GM13977 (cell line): ENCODE results near the gene KEAP1.

Experiments used
- DNase-seq: peaks from one replicate; pipeline ENCODE4 v3.0.0; 2012; ENCODE audit warnings: low spot score
- in situ Hi-C: fragments of 300-500 bp; cut with MboI; formaldehyde crosslinking; loops from one replicate; pipeline ENCODE4 v1.12.0; 2022; ENCODE audit warnings: low sequenced_read_pairs, low pct_unique_long_range_greater_than_20kb, mixed read lengths, inconsistent platforms; ENCODE audit not compliant: unreplicated experiment
- TF ChIP-seq, protein P1 (sequence below): IDR thresholded peaks from 2 replicates; pipeline ENCODE4 v1.5.1; 2012; ENCODE audit warnings: mild to moderate bottlenecking, control low read depth; ENCODE audit not compliant: insufficient read depth; ENCODE audit errors: extremely low read depth, missing control alignments

Gene KEAP1

GRCh38 chr19:10499550-10500246 lies 3.5 kb downstream of the KEAP1 start:
- in situ Hi-C loops = no loop called here

GRCh38 chr19:10497371-10497770 lies 5.8 kb downstream of the KEAP1 start:
- TF ChIP-seq, protein P1, sequence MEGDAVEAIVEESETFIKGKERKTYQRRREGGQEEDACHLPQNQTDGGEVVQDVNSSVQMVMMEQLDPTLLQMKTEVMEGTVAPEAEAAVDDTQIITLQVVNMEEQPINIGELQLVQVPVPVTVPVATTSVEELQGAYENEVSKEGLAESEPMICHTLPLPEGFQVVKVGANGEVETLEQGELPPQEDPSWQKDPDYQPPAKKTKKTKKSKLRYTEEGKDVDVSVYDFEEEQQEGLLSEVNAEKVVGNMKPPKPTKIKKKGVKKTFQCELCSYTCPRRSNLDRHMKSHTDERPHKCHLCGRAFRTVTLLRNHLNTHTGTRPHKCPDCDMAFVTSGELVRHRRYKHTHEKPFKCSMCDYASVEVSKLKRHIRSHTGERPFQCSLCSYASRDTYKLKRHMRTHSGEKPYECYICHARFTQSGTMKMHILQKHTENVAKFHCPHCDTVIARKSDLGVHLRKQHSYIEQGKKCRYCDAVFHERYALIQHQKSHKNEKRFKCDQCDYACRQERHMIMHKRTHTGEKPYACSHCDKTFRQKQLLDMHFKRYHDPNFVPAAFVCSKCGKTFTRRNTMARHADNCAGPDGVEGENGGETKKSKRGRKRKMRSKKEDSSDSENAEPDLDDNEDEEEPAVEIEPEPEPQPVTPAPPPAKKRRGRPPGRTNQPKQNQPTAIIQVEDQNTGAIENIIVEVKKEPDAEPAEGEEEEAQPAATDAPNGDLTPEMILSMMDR = no peak
- DNase-seq = peak; percentile 7
- in situ Hi-C loops = no loop called here

More at GRCh38 chr19:10499550-10500246, 3.5 kb downstream of the KEAP1 start:
- TF ChIP-seq, protein P1 = no peak
- DNase-seq = peak; percentile 9

GRCh38 chr19:10491472-10492047 lies 11.6 kb downstream of the KEAP1 start:
- in situ Hi-C loops = no loop called here
- TF ChIP-seq, protein P1 = no peak
- DNase-seq = no peak

DNA sequence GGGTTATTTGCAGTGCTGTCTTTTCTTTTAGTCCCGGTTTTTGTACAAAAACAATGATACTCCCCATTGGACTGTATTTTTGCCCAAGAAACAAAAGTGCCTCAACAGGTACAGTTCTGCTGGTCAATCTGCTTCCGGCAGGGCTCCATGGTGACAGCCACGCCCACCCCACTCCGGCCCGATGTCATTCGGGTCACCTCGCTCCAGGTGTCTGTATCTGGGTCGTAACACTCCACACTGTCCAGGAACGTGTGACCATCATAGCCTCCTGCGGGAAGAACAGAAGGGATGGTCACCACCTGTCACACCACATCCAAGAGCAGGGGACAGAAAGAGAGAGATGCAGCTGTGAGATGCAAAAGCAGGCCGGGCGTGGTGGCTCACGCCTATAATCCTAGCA lies 16.6 kb downstream of the KEAP1 start:
- no peak for DNase-seq
- TF ChIP-seq, protein P1 = no peak
- in situ Hi-C loops = no loop called here

GRCh38 chr19:10478903-10479384 lies 24.2 kb downstream of the KEAP1 start:
- TF ChIP-seq, protein P1 = peak; percentile 34
- in situ Hi-C loops = no loop called here
- peak; percentile 71 for DNase-seq

GRCh38 chr19:10478476-10478875 lies 24.7 kb downstream of the KEAP1 start:
- TF ChIP-seq, protein P1 = no peak
- no peak for DNase-seq
- in situ Hi-C loops = no loop called here
